HL-60 (cell line): ENCODE data around the gene TPRKB.
A peak's percentile ranks its signal among the peaks of the same experiment; 100 is the strongest.

ENCODE experiments used
- DNase-seq, 2 experiments: peaks; one replicate each; pipeline ENCODE4 v3.0.0-alpha.2; 2010 to 2020; ENCODE audit warnings: low read depth in 1 of 2, low spot score in 1 of 2
- H3K27ac ChIP-seq: fragments of 250-450 bp; sonication (Bioruptor Pico); replicated peaks from 2 replicates; pipeline ENCODE4 v1.5.1; 2020; ENCODE audit warnings: mild to moderate bottlenecking, moderate library complexity
- H3K27me3 ChIP-seq: fragments of 250-450 bp; sonication (Bioruptor Pico); 2 replicates; pipeline ENCODE4 v1.5.1; 2021; ENCODE audit warnings: mild to moderate bottlenecking, moderate library complexity; ENCODE audit not compliant: insufficient read depth, poor library complexity, severe bottlenecking
- H3K4me3 ChIP-seq: replicated peaks from 2 replicates; pipeline ENCODE4 v1.5.1; 2011; ENCODE audit warnings: mild to moderate bottlenecking, control low read depth, low read length; ENCODE audit not compliant: insufficient read depth
- CTCF ChIP-seq: IDR thresholded peaks from one replicate; pipeline ENCODE4 v1.5.1; 2011; ENCODE audit warnings: low read length, control low read depth, inconsistent platforms; ENCODE audit not compliant: insufficient read depth
- GABPA ChIP-seq: IDR thresholded peaks from 2 replicates; pipeline ENCODE4 v1.6.1; 2012; ENCODE audit warnings: low read depth
- POLR2AphosphoS5 ChIP-seq: IDR thresholded peaks from 2 replicates; pipeline ENCODE4 v1.6.1; 2012; ENCODE audit warnings: low read depth
- REST ChIP-seq: IDR thresholded peaks from 2 replicates; pipeline ENCODE4 v1.6.1; 2012; ENCODE audit warnings: low read depth; ENCODE audit not compliant: insufficient replicate concordance
- SPI1 ChIP-seq: IDR thresholded peaks from 2 replicates; pipeline ENCODE4 v1.6.1; 2012; ENCODE audit warnings: low read depth, mild to moderate bottlenecking, borderline replicate concordance

The TPRKB gene

GRCh38 chr2:73700661-73701447 is 36.3 kb downstream of the TPRKB start:
- Histone ChIP-seq H3K27ac (peak overlapping the region; percentile 30), H3K27me3 (no peaks in the 10 kb centered on the region), H3K4me3 (no peak overlapping the region)
- peak in 1 of 2 experiments; percentile 31 for DNase-seq
- TF ChIP-seq GABPA = no peak
- TF ChIP-seq CTCF = no peak
- TF ChIP-seq POLR2AphosphoS5 = no peak
- no peak for TF ChIP-seq SPI1
- TF ChIP-seq REST = no peak

GRCh38 chr2:73700131-73700611 is 37.0 kb downstream of the TPRKB start:
- Histone ChIP-seq H3K4me3 (no peak overlapping the region), H3K27ac (peak overlapping the region; percentile 30), H3K27me3 (no peaks in the 10 kb centered on the region)
- DNase-seq = peak in 1 of 2 experiments; percentile 78
- TF ChIP-seq POLR2AphosphoS5 (no peak), CTCF (no peak), REST (no peak), GABPA (no peak), SPI1 (peak; percentile 22; the same call in 1 of the 2 replicates)

- no peak overlapping the region for H3K4me3 ChIP-seq
- no peak overlapping the region for H3K27ac ChIP-seq
- DNase-seq = no peak
- H3K27me3 ChIP-seq = no peaks in the 10 kb centered on the region
- TF ChIP-seq REST (peak; percentile 84), SPI1 (no peak)
These were observed 37.7 kb downstream of the TPRKB start for GRCh38 chr2:73699437-73699836.
